Measurements from ENCODE around the gene RAB36.

GRCh38 chr22:23187871-23188700 is 42.8 kb downstream of the RAB36 start:
- TF ChIP-seq EZH2 (IDR thresholded peaks at IDR 0.05; ENCODE audit: borderline replicate concordance, insufficient read depth, low read length, poor library complexity, severe bottlenecking) (no peak), RAD21 (conservative IDR thresholded peaks at IDR 0.05) (no peak), CTCF (IDR thresholded peaks at IDR 0.05; ENCODE audit: poor library complexity, severe bottlenecking) (no peak), EP300 (conservative IDR thresholded peaks at IDR 0.05; ENCODE audit: poor library complexity, severe bottlenecking) (no peak), REST (IDR thresholded peaks at IDR 0.05; ENCODE audit: borderline replicate concordance) (no peak), POLR2AphosphoS5 (IDR thresholded peaks at IDR 0.05) (no peak), TAF1 (IDR thresholded peaks at IDR 0.05; ENCODE audit: low read depth) (no peak), MXI1 (conservative IDR thresholded peaks at IDR 0.05; ENCODE audit: poor library complexity, severe bottlenecking) (no peak), SMC3 (conservative IDR thresholded peaks at IDR 0.05; ENCODE audit: poor library complexity) (no peak)

Data from neural cell (in vitro differentiated cells).